Left cardiac atrium (tissue), 4 donors: ENCODE measurements around the gene HIBADH. TPM values are rescaled to one million over a fixed set of nuclear protein-coding genes. Genes with fewer than 3 reads are reported as not detected.
"Not testable (repeated sequence)": the region's sequence is repeated elsewhere in the genome, so short reads cannot be mapped to it uniquely, and the experiment has no call there.

Experiments
- ATAC-seq, 2 donors: fragments of 200-7000 bp; cut with Tn5 transposase; one replicate each; pipeline ENCODE4 v1.9.1; 2020; ENCODE audit warnings: mild to moderate bottlenecking in 2 of 2, moderate library complexity in 2 of 2
- DNase-seq: peaks from one replicate; pipeline ENCODE4 v3.0.0-alpha.2; 2020
- intact Hi-C, 2 donors: fragments of 100-400 bp; cut with DNase I; formaldehyde crosslinking; loops; one replicate each; pipeline versions ENCODE4 v1.14.1 to v1.15.1; 2022 to 2023
- total RNA-seq, 2 donors: library from RNA; stranded (reverse); fragmentation: NEBNext Ultra II Directional; extraction: Animal tissue kit (Norgen Biotek cat#: 25700); gene quantifications; one replicate each; pipeline ENCODE4 v1.2.1, GENCODE V29; 2021
- donor health status: DM: no; HTN: yes; CAD: no.
- donor health status: DM: no; HTN: yes; CAD: no; lungs with severe emphysema.
- donor health status: DM: yes; HTN: yes; CAD: no.
- donor health status: Dilated cardiomyopathy.

The HIBADH gene
- total RNA-seq, 2 donors from 2014 or later = 52.4 to 68.1 TPM

DNA sequence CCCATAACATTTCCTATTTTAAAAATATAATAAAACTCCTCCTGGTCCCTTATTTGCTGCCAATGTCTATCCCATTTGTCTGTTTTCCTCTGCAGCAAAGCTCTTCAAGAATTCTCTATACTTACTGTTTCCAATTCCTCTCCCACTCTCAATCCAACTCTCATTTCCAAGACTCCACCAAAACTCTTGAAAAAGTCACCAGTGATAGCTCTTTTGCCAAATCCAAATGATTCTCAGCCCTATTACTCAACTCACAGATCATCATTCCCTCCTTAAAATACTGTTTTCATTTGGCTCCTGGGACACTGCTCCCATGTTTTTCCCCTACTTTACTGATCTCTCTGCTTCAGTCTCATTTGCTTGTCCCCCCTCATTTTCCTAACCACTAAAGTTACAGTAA, 139.4 kb downstream of the HIBADH start:
- intact Hi-C loops = no loop called here
- ATAC-seq (no peak), DNase-seq (no peak)

DNA sequence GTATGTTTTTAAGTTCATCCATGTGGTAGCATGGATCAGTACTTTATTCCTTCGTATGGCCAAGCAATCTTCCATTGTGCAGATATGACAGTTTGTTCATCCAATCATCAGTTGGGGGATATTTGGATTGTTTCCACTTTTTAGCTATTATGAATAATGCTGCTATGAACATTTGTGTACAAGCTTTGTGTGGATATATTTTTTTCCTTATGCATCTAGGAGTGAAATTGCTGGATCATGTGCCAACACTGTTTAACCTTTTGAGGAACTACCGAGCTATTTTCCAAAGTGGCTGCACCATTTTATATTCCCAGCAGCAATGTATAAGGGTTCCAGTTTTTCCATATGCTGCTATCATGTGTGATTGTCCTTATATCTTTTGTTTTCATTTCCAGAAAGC, 140.1 kb downstream of the HIBADH start:
- ATAC-seq (no peak), DNase-seq (no peak)
- intact Hi-C loops = no loop called here

DNA sequence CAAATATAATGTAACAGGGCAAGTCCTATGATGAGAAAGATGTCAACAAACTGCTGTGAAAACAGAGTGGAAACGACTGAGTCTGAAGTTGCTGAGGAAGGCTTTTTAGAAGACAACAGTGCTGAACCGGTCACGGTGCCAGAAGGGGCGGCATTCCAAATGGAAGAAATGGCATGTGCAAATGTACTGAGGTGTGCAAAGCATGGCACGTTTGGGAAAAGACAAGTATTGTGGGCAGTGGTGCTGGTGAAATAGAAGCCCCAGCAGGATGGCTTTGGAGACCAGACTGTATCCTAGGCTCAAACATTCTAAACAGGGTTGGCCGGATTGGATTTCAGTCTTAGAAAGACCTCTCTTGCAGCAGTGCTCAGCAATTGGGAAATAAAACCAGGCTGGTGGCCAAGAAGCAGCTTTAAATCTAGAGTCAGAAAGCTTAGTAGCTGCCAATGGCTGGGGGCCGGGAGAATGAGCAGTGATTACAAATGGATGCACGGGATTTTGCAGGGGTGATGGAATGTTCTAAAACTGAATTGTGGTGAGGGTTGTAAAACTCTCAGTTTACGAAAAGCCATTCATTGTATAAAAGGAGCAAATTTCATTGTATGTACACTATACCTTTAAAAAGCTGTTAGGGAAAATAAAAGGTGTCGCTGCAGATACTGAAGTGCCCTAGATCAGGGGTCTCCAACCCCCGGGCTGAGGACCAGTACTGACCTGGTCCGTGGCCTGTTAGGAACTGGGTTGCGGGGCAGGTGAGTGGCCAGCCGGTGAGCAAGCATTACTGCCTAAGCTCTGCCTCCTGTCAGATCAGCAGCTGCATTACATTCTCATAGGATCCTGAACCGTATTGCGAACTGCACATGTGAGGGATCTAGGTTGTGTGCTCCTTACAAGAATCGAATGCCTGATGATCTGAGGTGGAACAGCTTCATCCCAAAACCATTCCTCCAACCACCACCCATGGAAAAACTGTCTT, 141.6 kb downstream of the HIBADH start:
- DNase-seq (peak; percentile 35), ATAC-seq (peak in 1 of 2 donors; percentile 84)
- intact Hi-C loops = no loop called here

DNA sequence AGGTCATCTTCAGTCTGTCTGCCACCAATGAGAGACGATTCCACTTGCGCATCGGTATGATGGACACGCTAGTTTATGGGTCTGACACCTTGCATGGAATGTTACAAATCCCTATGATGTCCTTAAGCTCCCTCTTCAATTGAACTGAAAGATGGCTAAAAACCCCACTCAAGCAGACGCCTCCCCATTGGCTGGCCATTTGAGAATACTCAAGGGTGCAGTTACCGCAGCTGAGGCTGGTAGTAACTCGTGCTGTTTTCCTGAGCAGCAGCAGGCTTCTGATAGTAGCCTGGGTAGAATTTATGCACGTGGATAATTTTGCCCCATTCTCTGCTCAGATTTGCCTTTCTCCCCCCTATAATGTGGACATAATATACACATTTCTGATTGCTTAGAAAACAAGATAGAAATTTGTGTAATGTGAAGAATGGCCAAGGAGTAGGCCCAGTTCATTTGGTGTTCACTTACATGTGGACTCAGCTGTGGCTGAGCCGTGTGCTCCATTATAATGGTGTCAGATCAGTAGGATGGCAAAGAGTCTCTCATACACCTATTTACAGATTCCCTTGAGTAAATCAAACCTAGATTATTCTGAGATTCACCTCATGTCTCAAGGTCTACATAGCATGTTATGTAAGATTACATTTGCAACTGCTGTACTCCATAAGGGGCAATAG, 142.8 kb downstream of the HIBADH start:
- ATAC-seq (no peak), DNase-seq (no peak)
- intact Hi-C loops = no loop called here

DNA sequence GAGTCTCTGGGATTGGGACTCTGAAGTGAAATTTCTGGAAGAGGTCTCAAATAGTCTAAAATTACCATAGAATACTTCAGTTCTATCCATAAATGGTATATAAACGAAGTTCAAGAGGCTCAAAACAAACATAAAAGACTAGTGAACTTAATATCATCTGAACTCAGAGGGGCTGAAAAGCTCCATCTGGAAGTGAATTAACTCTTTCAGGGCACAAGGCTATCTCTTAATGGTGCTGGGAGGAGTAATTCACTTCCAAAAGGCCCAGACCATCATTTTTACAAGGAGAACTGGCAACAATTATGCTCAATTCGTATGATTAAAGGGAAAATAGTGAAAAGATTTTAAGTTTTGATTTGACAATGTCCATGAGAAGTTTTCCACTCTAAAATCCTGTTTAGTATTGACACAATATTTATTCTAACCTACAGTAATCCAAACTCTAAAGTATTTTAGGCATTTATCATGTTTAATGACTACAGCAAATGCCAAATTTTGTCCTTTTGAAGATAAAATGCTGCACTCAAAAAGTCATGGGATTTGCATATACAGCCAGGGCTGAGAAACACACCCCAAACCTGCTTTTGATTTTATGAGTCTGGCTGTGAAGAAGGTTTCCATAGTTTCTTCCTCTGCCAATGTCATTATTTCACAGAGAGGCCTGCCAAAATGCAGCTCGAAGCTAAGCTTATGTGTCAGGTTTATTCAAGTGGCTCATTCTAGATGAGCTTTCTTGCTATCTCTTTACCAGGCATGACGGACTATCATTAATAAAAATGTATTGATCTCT, 143.9 kb downstream of the HIBADH start:
- intact Hi-C loops = no loop called here
- no peak for ATAC-seq
- DNase-seq = no peak

DNA sequence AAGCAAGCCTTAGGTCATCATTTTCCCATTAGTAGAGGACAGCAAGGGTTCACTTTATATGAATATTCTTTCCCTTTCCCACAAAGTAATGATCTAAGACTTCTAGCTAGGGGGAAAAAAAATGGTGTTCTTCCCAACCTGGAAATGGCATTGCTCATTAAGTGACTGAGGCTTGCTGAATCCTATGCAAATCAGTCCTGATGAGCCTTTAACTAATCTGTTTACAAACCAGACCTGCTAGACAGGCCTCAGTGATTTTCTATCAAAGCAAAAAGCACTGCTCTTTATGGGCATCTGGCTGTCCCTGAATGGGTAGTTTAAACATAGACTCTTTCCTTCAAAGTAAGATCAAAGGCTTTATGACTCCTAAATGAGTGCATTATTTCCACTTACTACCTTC, 146.3 kb downstream of the HIBADH start:
- ATAC-seq = no peak
- DNase-seq = no peak
- intact Hi-C loops = no loop called here

DNA sequence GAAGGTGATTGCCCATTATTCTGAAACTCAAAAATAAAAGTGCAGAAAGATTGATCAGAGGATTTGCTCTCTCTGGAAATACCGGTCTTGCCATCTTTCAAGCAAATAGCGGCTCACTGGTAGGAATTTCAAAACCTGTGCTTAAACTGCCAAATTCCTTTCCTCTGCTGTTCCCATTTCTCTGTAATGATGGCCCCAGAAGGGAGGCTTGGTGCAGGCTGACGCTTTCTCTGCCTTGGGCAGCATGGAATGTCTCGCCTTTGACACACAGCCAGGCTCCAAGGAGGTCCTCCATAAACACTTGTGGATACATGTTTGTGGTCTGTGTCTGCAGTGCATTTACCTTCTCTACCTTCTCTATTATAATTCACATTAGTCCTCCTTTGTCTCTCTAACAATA, 146.8 kb downstream of the HIBADH start:
- DNase-seq = no peak
- intact Hi-C loops = no loop called here
- no peak for ATAC-seq

DNA sequence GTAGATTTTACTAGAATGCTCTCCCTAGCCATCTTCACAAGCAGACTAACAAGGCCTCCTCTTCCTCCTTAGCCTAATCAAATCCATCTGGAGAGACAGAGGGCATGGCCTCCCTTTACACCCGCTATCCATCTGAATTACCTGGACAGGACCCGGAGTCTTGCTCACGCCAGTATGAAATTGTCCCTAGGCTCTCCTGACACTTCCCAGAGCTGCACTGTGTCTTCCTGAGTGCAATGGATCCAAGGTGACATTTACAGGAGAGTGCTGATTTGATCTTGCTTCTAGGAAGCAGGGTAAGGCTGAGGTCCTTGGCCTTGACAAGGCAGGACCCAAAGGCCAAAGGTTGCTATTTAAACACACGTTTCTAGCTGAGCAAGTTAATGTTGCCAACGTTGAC, 147.8 kb downstream of the HIBADH start:
- ATAC-seq = no peak
- intact Hi-C loops = no loop called here
- no peak for DNase-seq

DNA sequence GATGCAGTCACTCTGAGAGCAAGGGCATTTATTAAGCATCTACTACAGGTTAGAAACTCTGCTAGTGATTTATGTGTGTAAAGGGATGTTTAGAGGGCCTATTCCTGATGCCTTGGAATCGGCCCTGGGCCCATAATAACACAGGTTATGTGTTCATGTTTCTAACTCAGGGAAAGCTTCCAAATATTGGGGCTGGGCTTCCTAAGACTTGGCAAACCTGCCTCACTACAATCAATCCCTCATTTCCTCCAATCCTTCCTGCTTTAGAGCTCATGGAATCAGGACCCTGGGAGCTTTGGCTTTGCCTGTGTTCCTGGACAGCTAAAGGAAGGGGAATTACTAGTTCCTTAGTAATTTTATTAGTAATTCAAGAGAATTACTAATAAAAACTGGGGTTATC, 148.8 kb downstream of the HIBADH start:
- intact Hi-C loops = no loop called here
- DNase-seq (no peak), ATAC-seq (no peak)

DNA sequence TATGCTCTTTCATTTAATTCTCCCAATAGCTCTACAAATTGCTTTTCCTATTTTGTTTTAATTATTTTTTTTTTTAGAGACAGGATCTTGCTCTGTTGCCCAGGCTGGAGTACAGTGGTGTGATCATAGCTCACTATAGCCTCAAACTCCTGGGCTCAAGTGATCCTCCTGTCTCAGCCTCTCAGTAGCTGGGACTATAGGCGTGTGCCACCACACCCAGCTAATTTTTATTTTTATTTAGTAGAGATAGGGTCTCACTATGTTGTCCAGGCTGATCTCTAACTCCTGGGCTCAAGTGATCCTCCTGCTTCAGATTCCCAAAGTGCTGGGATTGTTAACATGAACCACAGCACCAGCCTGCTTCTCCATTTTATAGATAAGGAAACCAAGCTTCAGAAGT, 151.3 kb downstream of the HIBADH start:
- ATAC-seq, DNase-seq: not testable (repeated sequence)

DNA sequence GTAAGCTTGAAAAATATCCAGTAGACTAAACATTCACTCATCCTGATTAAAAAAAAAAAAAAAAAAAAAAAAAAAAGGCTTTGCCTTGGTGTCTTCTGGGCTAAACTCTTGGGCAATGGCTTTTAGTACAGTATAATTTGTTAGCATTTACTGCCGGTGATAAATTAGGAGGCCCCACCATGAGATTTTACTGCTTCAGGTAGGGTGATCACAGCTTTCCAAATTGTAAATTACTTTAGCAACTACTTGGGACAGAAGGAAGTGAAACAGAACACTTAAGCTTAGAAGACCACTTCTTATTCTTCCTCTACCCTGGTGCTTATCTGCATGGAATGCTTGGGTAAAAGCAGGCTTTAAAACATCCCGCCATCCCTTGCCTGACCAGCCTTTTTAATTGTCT, 152.1 kb downstream of the HIBADH start:
- DNase-seq (no peak), ATAC-seq (no peak)
- intact Hi-C loops = no loop called here

More for the DNA sequence above, 151.3 kb downstream of the HIBADH start:
- intact Hi-C loops = not testable (repeated sequence)

DNA sequence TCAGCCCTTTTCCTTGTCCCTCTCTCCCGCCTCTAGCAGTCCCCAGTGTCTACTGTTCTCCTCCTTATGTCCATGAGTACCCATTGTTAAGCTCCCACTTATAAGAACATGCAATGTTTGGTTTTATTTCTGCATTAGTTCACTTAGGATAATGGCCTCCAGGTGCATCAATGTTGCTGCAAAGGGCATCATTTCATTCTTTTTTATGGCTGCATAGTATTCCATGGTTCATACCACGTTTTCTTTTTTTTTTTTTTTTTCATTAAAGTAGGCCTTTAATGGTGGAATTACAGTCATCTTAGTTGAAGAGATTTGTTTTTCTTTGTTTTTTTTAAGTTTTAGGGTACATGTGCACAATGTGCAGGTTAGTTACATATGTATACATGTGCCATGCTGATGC, 160.8 kb downstream of the HIBADH start:
- intact Hi-C loops, ATAC-seq: not testable (repeated sequence)

DNA sequence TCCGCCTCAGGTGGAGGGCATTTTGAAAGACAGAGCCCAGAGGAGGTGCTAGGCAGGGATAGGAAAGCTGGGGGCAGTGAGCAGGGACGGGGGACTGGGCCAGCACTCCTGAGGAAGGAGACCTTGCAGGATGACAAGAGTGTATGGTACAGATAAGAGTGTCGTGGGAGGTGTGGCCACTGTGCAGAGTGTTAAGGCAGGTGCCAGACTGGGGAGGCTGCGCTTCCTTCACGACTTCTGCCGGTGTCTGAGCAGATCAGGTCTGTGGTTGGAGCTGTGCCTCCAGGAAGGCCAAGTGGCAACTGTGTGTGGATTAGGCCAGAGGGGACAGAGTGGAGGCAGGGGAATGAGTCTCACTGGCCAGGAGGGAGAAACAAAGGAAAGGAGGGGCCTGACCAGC, 161.7 kb downstream of the HIBADH start:
- DNase-seq (no peak), ATAC-seq (no peak)
- intact Hi-C loops = no loop called here

More for the DNA sequence above, 160.8 kb downstream of the HIBADH start:
- DNase-seq = not testable (repeated sequence)

DNA sequence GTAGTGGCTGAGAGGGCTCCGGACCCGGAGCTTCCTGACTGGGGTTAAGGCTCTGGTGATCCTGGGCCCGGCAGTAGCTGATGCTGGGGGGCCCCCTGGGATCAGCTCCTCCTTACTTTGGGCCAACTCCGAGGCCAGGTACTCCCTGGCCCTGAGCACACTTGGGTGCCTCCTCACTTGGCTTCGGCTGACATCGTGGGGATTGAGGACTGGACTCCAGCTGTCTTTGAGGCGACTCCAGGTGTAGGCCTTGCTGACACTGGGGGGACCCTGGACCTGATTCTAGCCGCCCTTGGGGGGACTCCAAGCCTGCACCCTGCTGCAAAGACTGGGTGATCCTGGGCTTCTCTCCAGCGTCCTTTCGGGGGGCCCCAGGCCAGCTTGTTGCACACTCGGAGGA, 170.5 kb downstream of the HIBADH start:
- ATAC-seq (no peak), DNase-seq (no peak)
- intact Hi-C loops = no loop called here

DNA sequence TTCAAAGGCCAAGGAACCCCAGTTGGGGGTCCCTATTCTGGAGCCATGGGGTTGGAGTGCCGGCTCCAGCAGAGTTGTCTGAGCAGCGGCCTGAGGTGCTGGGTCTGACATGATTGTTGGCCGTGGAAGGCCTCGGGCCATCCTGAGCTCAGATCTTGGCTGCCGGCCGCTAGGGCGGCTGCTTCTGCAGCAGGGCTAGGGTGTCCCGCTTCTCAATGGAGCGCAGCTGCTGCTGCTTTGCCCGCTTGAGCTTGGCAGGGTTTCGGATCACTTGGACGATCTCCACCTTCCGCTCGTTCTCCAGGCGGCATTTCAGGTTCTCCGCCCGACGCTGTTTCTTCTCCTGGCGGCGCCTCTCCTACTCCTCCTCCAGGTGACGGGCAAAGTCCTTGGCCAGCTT, 171.1 kb downstream of the HIBADH start:
- no peak for DNase-seq
- intact Hi-C loops = no loop called here
- no peak for ATAC-seq

DNA sequence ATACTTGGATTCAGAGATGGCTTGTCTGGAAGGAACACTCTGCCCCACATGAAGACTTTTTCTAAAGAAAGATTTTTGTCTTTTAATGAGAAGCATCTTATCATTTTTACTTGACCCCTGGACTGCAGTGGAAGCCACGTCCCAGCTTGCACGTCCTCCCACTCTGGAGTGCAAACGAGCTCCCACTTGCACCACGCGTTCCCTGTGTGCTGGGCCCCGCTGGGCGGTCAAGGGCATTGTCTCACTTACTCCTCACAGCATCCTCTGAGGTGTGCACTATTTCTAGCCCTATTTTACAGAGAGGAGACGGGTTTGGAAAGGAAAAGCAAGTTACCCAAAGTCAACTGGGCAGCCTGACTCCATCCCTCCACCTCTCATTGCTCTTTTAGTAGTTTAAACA, 175.2 kb downstream of the HIBADH start:
- intact Hi-C loops = no loop called here
- no peak for DNase-seq
- no peak for ATAC-seq

DNA sequence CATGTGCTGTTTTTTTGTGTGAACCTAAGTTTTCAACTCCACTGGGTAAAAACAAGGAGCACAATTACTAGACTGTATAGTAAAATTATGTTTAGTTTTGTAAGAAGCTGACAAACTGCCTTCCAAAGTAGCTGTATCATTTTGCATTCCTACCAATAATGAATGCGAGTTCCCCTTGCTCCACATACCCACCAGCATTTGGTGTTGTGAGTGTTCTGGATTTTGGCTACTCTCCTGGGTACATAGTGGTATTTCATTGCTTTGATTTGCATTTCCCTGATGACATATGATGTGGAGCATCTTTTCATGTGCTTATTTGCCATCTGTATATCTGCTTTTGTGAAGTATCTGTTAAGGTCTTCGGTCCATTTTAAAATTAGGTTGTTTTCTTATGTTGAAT, 178.2 kb downstream of the HIBADH start:
- DNase-seq (no peak), ATAC-seq (no peak)
- intact Hi-C loops = no loop called here

DNA sequence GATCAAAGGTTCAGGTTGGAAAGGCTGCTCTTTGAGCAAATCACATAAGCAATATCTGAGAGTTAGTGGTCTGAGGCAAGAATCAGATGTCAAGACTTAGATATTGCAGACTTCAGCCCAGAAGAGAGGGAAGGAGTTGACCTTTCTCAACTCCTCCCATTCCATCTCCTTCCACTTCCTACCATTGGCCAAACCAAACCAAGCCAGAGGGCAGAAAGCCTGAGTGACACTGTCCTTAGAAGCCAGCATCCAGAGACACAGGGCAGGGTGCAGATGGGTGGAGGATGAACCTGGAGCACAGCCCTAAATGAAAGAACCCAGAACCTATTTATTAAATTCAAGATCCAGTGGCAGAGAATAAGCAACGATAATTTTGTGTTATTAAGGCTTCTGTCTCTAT, 180.5 kb downstream of the HIBADH start:
- ATAC-seq (no peak), DNase-seq (no peak)
- intact Hi-C loops = no loop called here

DNA sequence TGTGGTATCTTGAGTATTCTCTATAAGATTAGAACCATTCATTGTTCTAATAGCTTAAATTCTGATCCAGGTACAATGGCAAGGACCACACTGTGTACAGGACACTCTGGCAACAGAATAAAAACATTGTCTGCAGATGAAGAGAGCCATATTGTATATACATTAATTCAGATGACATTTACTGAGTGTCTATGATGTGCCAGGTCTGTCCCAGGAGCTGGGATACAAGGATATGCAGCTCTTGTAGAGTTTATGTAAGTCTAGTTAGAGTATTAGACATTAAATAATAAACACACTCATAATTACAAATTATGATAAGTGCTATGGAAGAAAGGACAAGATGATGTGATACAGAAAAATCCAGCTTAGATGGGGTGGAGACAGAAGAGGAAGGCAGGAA, 184.1 kb downstream of the HIBADH start:
- DNase-seq = no peak
- ATAC-seq = no peak
- intact Hi-C loops = no loop called here

DNA sequence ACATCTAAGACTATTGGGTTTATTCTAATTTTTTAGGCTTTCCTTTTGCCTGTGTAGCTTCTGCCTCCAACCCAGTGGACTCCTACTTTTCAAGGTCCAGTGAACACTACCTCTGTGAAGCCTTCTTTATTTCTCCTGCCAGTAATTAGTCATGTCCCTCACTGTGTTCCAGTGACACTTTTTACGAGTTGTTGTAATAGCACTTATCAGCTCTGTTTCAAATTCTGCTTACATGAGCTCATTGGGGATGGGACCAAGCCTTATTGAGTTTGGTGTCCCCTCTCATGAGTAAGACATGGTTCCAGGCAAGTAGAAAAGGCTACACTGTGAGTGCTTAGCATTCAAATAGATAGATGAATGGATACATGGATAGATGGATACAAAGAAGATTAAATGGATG, 184.6 kb downstream of the HIBADH start:
- DNase-seq = no peak
- ATAC-seq = no peak
- intact Hi-C loops = no loop called here
